C4-2B (cell line): ENCODE data around the gene SERPINB1.
"Not testable (repeated sequence)": the region's sequence is repeated elsewhere in the genome, so short reads cannot be mapped to it uniquely, and the experiment has no call there.

ENCODE experiments used
- CTCF ChIP-seq: fragments of 450-650 bp; conservative IDR thresholded peaks from 2 replicates; pipeline ENCODE4 v1.5.1; 2017; ENCODE audit warnings: mild to moderate bottlenecking
- ZFX ChIP-seq: fragments of 450-650 bp; IDR thresholded peaks from 2 replicates; pipeline ENCODE4 v1.6.1; 2017

DNA sequence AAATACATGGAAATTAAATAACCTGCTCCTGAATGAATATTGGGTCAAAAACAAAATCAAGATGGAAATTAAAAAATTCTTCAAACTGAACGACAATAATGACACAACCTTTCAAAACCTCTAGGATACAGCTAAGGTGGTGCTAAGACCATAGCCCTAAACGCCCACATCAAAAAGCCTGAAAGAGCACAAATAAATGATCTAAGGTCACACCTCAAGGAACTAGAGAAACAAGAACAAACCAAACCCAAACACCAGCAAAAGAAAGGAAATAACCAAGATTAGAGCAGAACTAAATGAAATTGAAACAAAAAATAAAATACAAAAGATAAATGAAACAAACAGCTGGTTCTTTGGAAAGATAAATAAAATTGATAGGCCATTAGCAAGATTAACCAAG lies 38.5 kb upstream of the SERPINB1 start:
- not testable (repeated sequence) for TF ChIP-seq CTCF, ZFX
